ENCODE results near the gene FAM151B.

FAM151B gene

GRCh38 chr5:80592105-80592504, 104.2 kb downstream of the FAM151B start:
- TF ChIP-seq POLR2A (IDR thresholded peaks at IDR 0.05; ENCODE audit: extremely low read depth, insufficient read length) = no peak
- TF ChIP-seq MYC (IDR thresholded peaks at IDR 0.05; ENCODE audit: low read depth, low read length) = no peak
- no peak for TF ChIP-seq CTCF (IDR thresholded peaks at IDR 0.05; ENCODE audit: low read depth, low read length)
- no peak for TF ChIP-seq MAX (IDR thresholded peaks at IDR 0.05; ENCODE audit: low read depth, low read length)
- no peak overlapping the region for H3K4me3 ChIP-seq (ENCODE audit: low read depth, low read length)
- DNase-seq (ENCODE audit: low read depth) = no peak

All from NB4 (cell line).